GM21717 (cell line): ENCODE results near the gene TNFAIP8L2.

Experiments
- ATAC-seq: cut with Tn5 transposase; IDR thresholded peaks from one replicate; pipeline ENCODE4 v1.9.1; 2021; ENCODE audit warnings: mild to moderate bottlenecking, moderate library complexity; ENCODE audit not compliant: unreplicated experiment

TNFAIP8L2 gene

DNA sequence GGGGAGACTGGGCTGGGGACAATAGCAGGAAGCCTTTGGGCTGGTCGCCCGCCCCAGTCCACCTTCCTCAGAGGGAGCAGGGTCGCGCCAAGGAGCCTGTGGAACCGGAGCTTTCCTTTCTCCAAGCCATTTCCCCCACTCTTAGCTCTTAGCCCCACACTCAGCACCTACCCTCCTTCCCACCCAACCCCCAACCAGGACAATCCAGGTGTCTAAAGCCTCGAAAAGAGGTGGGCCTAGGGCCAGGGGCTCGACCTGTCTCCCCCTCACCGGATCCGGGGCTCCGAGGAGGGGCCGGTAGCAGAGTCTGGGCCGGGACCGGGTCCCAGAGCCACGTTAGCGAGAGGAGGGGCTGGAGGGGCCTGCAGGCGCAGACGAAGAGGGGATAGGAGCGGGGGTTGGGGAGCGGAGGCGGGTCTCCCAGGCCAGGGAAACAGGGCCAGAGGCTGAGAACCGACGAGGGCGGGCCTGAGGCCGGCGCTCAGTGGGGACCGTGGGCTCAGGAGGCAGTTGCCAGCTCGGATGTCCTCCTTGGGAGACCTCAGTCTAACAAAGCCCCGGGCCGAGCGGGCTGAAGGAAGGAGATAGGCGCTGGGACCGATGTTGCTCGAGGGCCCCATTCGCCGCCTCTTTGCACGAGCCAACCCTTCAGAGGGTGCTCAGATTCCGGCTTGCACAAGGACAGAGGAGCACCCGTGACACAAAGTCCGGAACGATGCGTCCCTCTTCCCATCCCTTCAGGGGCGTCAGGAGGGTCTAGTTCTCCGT lies 11.0 kb upstream of the TNFAIP8L2 start:
- no peak for ATAC-seq

DNA sequence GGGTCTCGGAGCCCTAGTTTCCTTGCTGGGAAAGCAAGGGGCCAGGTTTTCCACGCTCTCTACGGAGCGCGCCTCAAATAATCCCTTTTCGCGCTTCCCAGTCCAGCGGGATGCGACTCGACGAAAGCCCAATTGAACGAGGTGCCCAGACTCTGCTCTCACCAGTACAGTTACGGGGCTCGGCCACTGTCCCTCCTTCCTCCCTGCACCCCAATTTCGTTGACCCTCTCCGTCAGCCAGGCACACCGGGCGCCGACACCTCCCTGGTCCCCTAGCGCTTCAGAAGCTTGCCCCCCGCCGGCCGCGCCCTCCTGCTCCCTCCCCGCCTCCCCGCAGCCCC lies 10.4 kb upstream of the TNFAIP8L2 start:
- ATAC-seq, result no peak

DNA sequence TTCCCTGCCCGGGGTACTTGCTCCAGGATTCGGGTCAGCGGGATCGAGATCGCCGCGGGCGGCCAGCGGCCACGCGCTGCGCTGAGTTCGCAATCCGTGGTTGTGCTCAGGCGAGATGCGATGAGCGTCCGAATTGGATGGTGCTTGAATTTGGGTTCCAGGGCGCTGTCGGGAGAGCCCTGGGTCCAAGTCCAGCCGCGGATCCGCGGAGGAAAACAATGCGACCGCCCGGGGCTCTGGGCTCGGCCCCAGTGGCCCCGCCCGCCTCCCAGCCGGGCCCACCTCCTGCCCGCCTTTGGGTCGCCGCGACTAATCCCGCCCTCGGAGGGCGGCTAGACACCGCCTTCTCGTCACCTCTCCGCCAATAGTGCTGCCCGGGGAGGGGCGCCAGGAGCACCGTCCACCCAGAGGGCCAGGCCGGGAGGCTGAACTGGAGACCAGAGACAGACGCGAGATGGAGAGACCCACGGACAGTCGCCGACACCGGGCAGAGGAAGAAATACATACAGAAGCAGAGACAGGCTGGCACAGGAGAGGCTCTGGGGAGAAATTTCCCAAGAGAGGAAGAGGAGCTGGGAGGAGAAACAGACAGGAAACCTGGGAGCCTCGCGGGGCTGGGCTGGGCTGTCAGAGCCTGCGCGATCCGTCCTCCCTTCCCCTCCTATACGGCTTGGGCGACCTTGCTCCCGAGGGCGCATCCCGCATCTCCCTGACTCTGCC lies 9.9 kb upstream of the TNFAIP8L2 start, which contains the start of gene SEMA6C:
Gene SEMA6C (minus strand): TSS at position 220 of the 720 bp plus-strand sequence. CDS start 4,010 bp downstream, outside the sequence.
- peak; percentile 94 for ATAC-seq

DNA sequence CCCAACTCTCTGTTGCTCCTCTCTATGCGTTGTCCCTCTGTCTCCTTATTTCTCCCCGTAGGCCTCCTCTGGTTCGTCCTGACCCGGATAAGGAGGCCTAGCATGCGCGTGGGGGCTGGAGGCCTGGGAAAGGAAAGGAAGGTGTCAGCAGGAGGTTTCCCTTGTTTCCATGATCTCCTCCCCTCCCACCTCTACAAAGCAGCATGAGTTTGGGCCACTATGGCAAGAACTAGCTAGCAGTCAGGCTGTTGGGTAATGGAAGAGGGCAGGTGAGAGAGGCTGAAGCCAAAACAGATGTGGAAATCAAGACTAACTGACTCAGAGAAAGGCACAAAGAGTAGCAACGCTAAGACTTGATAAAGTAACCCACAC lies 9.3 kb upstream of the TNFAIP8L2 start:
- no peak for ATAC-seq

DNA sequence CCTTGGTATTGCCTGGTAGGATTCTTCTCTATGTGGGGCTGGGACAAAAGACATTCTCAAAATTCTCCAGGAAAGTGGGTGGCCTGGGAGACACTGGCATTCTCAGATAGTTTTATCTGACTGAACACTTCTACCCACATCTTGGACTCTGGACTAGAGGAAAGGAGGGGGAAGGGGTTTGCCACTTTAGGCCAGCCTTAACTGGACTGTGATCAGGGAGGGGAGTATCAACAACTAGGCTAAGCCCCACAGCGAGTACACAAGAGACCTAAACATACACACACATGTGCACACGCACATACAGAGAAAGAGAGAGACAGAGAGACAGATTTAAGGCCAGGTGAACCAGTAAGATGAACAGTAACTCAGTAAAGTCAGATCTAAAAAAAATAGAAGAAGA lies 8.8 kb upstream of the TNFAIP8L2 start:
- no peak for ATAC-seq

DNA sequence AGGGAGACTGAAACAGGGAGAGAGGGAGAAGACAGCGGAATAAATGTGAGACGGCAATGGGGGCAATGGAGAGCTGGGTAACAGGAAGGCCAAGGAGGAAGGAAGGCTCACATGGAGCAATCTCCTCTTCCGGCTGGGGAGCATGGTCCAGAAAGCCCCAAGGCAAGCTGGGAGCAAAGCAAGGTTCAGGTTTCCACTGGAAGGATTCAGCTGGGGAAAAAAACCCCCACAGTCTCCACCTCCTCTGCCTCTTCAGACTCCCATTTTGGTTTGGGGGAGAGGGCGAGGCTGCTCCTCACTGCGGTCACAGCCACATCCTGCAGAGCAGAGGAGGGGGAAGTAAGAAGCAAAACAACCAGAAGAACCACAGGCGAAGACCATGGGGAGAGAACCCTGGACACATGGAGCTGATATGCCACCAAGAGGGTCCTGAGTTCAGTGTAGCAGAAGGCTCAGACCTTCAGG lies 650 bp downstream of the TNFAIP8L2 start:
- no peak for ATAC-seq

DNA sequence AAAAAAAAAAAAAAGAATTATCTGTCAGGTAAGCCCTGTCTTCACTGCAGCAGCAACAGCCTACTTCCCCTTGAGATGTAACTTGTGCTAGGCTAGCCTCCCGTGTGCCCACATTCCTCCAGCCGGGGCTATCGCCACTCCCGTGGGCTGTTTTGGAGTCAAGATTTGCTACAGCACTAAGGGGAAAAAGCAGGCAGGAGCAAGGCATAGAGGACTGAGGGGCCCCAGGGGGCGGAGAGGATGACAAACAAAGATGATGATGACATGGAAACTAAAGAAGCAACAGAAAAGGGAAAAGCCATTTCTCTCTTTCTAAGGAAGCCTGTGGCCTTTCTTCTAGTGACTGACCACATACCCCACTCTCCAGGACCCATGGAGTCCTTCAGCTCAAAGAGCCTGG lies 1.9 kb downstream of the TNFAIP8L2 start:
- no peak for ATAC-seq

DNA sequence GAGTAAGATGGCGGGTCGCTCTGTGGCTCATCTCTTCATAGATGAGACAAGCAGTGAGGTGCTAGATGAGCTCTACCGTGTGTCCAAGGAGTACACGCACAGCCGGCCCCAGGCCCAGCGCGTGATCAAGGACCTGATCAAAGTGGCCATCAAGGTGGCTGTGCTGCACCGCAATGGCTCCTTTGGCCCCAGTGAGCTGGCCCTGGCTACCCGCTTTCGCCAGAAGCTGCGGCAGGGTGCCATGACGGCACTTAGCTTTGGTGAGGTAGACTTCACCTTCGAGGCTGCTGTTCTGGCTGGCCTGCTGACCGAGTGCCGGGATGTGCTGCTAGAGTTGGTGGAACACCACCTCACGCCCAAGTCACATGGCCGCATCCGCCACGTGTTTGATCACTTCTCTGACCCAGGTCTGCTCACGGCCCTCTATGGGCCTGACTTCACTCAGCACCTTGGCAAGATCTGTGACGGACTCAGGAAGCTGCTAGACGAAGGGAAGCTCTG lies 2.4 kb downstream of the TNFAIP8L2 start:
- no peak for ATAC-seq

DNA sequence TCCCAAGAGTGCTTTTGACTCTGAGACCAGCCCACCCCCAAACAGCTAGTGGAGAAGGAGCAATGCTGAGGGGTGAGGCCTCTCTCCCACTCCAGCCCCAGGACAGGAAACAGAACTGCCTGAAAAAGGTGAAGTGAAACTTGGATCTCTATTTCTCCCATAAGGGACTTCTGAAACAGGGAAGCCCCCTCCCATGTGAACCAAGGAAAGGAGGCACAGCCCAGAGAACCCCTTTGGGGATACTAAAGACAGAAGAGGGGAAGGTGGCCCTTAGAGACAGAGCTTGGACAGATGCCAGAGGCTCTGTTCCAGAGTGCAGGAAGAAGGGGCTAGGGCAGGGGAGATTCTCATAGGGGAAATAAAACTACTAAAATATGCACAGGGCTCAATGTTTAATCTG lies 2.9 kb downstream of the TNFAIP8L2 start:
- ATAC-seq, result no peak

DNA sequence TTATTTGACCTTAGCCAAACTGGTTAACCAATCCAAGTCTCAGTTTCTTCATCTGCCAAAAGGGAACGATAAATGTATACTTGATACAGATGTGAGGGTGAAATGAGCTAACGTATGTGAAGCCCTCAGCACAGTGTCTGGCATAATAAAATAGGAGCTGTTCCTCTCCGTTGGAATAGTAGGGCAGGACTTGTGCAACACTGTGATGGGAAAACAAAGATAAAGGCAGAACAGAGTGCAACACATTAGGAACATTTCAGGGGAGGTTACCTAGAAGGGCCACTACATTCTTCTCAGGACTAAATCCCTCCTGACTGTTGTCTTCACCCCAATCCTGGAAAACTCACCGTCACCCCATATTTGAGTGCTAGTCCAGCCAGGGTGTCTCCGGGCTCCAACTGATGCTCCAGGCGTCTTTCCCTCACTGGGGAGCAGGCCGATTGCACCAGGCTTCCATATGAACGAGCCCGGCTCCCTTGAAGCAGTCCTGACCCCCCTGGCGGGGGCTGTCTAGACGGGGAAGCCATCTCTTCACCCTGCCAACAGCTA lies 8.4 kb downstream of the TNFAIP8L2 start:
- ATAC-seq, result no peak

DNA sequence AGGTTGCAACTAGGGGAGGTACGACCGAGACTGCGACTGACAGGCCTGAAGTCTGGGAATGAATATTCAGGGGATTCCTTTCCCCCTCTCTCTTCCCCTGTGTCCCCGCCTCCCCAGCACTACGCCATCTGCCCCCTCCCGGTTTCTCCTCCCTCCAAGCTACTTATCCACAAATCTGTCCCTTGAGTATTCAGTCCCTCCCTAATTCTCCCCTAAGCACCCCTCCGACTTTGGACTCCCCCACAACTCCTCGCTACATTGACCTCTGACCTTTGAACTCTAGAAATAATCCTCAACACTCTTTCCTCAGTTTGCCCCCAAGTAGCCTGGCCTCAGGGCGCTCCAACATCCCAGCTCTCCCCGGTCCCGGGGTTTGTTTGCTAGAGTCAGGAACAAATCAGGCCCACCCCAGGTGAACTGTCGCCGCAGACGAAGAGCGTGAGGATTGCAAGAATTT lies 8.9 kb downstream of the TNFAIP8L2 start:
- ATAC-seq, result no peak

DNA sequence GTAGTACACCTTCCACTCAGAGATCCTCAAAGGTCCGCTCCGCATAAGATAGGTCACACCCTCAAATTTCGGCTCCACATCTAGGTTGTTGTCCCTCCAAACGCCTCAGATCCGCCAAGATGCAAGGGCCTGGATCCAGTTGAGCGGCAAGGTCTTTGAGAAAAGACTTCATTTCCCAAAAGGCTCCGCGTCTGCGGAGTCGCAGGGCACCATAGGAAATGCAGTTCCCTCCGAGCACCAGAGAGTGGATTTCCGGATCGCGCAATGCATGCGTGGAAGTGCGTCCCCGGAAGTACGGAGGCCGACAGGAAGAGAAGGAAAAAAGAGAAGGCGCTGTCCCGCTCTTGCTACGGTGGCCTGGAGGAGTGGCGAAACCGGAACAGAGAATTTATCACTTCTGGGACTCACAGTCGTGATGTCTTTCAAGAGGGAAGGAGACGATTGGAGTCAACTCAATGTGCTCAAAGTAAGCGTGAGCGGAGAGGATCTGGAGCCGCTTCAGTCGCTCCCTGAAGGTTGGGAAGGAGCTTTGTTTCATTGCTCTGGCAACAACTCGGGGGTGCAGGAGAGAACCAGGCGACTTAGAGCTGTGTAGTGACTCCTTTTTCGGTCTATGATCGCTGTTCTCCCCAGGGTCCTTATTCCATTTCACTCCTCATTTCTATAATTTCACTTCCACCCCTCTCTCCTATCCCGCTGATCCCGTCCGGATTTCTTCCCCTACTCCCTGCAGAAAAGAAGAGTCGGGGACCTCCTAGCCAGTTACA lies 9.5 kb downstream of the TNFAIP8L2 start, which contains the start of the genes LYSMD1 and SCNM1:
Gene LYSMD1 (minus strand): TSS at position 165 of the 767 bp plus-strand sequence. CDS start 644 bp downstream, outside the sequence.
Gene SCNM1 (plus strand): TSS at position 407 of the 767 bp plus-strand sequence. CDS start 9 bp downstream, at position 416.
- peak; percentile 74 for ATAC-seq

DNA sequence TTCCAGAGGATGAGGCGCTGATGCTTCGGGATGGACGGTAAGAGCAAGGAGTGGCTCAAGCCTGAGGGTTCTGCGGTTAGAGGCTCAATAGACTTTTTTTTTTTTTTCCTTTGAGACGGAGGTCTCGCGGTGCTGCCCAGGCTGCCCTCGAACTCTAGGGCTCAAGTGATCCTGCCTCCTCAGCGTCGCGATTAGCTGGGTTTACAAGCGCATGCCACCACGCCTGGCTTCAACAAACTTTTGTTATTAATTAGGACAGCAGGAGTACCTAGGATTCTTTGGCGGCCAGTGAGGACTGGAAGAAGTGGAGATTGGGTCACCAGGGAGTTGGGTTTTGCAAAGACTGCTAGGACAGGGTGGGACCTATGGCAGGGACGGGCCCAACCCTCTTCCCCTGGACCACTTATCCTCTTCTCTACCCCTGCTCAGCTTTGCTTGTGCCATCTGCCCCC lies 10.1 kb downstream of the TNFAIP8L2 start:
- ATAC-seq, result peak; percentile 7

DNA sequence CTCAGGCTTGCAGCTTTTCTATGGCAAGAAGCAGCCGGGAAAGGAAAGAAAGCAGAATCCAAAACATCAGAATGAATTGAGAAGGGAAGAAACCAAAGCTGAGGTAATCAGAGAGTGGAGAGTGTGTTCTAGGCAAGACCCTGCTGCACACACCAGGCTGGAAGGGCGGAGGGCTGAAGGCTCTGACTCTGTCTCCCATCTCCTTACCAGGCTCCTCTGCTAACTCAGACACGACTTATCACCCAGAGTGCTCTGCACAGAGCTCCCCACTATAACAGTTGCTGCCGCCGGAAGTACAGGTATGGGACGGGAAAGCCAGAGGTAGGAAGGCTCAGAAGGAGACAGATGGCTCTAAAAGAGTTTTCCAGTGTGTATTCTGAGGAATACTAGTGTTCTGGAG lies 10.7 kb downstream of the TNFAIP8L2 start:
- no peak for ATAC-seq

DNA sequence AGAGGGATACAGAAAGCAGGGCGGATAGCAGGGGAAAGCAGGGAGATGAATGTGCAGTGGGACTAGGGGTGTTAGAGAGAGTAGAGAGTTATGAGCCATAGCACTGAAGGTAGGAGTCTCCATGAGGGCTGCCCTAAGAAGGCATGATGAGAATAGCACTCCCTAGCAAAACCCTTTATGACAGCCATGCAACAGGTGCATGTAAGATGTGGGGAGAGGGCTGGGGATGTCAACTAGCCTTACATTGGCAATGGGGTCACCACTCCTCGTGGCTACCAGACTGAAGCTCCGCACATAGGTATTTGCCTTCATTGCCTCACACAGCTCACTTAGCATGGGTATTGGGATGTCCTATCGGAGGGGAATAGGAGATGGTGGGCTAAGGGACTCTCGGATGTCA lies 14.7 kb downstream of the TNFAIP8L2 start:
- ATAC-seq, result no peak

DNA sequence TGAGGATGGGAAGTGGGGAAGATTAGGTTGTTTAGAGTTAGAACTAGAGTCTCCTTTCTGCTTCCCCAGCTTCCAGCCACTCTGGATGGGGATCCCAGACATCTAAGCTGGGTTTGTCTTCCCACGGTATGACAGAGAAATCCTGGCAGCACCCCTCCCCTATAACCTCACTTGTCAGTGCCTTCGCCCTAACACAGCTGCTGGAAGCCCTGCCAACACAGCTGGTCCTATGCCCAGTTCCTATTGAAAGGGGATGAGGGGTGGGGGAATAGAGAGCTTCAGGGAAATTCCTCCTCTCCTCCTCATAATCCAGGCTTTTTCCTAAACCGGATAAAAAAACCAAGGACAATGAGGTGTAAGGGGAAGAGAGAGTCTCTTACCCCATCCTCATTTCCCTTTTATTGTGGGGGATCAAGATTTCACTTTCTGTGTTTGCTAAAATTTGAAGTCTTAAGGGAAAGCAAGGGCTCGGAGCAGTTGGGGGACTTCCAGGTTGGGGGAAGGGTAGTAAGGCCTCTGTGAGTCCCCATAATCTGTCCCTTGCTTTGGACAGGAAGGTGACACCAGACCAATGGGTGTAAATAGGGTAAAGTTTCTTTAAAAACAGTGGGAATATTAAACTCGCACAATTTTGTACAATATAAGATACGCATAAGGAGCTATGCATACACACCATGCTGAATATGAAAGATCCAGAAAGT lies 18.7 kb downstream of the TNFAIP8L2 start:
- no peak for ATAC-seq

DNA sequence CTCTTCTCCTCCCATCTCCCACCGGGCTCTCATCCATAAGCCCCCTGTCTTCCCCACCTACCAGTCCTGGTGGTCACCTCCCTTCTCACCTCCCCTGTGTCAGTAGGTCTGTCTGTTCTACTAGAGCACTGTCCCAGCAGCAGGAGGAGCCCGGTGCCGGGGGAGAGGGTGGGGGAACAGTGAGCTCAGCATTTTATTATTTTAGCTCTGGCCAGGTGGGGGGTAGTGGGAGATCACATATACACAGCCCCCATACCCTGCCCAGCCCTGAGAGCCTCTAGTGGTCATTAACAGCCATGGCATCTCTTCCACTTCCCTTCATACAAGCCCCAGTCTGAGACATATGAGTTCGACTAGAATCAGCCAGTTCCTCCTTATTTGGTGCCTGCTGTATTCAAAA lies 19.4 kb downstream of the TNFAIP8L2 start, which contains the start of gene TMOD4:
Gene TMOD4 (minus strand): TSS at position 119 of the 400 bp plus-strand sequence. CDS start 1,106 bp downstream, outside the sequence.
- no peak for ATAC-seq

DNA sequence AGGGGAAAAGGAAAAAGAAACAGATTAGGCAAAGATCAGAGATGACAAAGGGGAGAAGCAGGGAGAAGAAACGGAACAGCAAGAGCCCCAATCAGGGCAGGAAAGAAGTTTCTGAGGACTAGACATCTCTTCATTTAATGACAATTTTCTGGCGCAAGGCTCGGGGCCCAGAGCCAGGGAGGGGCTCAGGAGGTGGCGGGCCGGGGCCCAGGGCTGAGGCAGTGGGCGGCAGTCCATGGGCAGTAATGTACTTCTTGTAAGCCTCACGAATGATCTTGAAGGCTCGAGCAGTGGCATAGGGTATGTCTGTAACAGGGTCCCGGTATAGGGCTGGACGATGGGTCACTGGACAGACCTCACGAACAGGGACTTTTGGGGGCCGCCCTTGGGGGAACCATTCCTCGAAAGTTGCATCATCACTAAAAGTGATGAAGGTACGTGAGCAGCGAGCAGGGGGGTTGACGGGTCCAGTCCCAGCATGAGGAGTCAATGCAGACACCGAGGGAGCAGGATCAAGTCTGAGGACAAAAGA lies 20.1 kb downstream of the TNFAIP8L2 start:
- ATAC-seq, result no peak

DNA sequence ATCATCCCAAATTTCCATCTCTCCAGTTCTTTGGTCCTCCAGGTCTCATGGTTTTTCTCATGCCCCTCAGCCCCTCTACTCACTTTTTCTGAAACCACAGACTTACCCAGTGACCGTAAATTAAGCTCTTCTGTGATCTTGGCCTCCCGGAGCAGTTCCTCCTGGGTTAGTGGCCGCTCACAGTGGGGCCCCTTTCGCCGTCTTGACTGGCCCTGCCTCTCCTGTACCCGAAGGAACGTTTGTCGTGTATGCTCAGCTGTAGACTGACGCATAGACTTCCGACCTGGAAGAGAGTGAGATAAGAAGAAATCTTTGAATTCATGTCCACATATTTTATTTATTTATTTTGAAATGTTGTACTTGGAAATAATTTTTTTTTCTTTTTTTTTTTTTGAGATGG lies 27.8 kb downstream of the TNFAIP8L2 start:
- no peak for ATAC-seq

DNA sequence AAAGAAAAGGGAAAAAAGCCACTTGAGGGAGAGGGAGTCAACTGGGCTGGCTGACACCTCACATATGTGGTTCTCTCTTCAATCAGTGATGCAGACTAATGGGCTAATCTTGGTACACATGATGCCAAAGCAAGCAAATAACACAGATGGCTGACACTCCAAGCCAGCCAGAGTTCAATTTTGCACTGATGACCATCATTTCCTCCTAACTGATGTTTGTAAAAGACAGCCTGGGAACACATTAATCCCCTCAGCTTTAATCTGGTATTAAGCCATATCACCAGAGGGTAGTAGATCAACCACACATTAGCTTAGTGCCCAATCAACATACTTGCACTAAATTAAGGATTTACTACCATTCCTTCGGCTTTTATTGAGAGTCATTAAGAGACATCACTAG lies 30.8 kb downstream of the TNFAIP8L2 start:
- no peak for ATAC-seq
